Sigmoid colon (tissue), 4 donors: ENCODE data around the gene B3GLCT.

Experiments
- CTCF ChIP-seq, 4 experiments: fragments of 450-650 bp in 3 of 4; fragments of 200-600 bp in 1 of 4; IDR thresholded peaks; one replicate each; pipeline ENCODE4 v1.5.1; 2016 to 2019; ENCODE audit warnings: antibody characterized with exemption in 4 of 4, mild to moderate bottlenecking in 3 of 4, moderate library complexity in 2 of 4
- EP300 ChIP-seq, 4 donors: sonication (generic); formaldehyde crosslinking; IDR thresholded peaks; one replicate each; pipeline ENCODE4 v1.6.1; 2017; ENCODE audit warnings: antibody characterized with exemption in 4 of 4
- POLR2A ChIP-seq, 2 donors: fragments of 450-650 bp; IDR thresholded peaks; one replicate each; pipeline ENCODE4 v1.6.1; 2016; ENCODE audit warnings: antibody characterized with exemption in 2 of 2, mild to moderate bottlenecking in 2 of 2, moderate library complexity in 2 of 2
- POLR2AphosphoS5 ChIP-seq, 4 donors: sonication (generic); formaldehyde crosslinking; IDR thresholded peaks; one replicate each; pipeline ENCODE4 v1.6.1; 2017; ENCODE audit warnings: antibody characterized with exemption in 4 of 4

- no peak for TF ChIP-seq CTCF (IDR thresholded peaks at IDR 0.05)
- no peak for TF ChIP-seq POLR2AphosphoS5 (IDR thresholded peaks at IDR 0.05)
- TF ChIP-seq POLR2A (IDR thresholded peaks at IDR 0.05): no peak
- TF ChIP-seq EP300 (IDR thresholded peaks at IDR 0.05): no peak
Measured at GRCh38 chr13:31242367-31242766, 42.6 kb downstream of the B3GLCT start.
